SK-N-MC (cell line): ENCODE measurements around the gene PAX2.

Experiments used
- EZH2 ChIP-seq: fragments of 200-600 bp; sonication (generic); IDR thresholded peaks from one replicate; pipeline ENCODE4 v1.6.1; 2017; ENCODE audit warnings: antibody characterized with exemption
- FOXP2 ChIP-seq: optimal IDR thresholded peaks from 2 replicates; pipeline ENCODE3; 2011; ENCODE audit warnings: mild to moderate bottlenecking, moderate library complexity; ENCODE audit not compliant: insufficient read depth; ENCODE audit errors: extremely low read length, control extremely low read depth
- POLR2AphosphoS5 ChIP-seq: IDR thresholded peaks from 2 replicates; pipeline ENCODE4 v1.6.1; 2012; ENCODE audit warnings: mild to moderate bottlenecking, low read depth, low read length, borderline replicate concordance

- TF ChIP-seq POLR2AphosphoS5: no peak
- no peak for TF ChIP-seq EZH2
- no peak for TF ChIP-seq FOXP2
These were observed 123.0 kb downstream of the PAX2 start for GRCh38 chr10:100868382-100868781.
